GM18505 (cell line): ENCODE results near the gene SNAPC1.
A peak's percentile ranks its signal among the peaks of the same experiment; 100 is the strongest.
"Not testable (repeated sequence)": the region's sequence is repeated elsewhere in the genome, so short reads cannot be mapped to it uniquely, and the experiment has no call there.

Experiments
- ATAC-seq: cut with Tn5 transposase; IDR thresholded peaks from one replicate; pipeline ENCODE4 v1.9.1; 2021; ENCODE audit not compliant: unreplicated experiment
- POLR2A ChIP-seq: IDR thresholded peaks from 4 replicates; pipeline ENCODE4 v1.6.1; 2011; ENCODE audit warnings: borderline replicate concordance; ENCODE audit not compliant: insufficient read depth, insufficient read length; ENCODE audit errors: extremely low read depth

The SNAPC1 gene

DNA sequence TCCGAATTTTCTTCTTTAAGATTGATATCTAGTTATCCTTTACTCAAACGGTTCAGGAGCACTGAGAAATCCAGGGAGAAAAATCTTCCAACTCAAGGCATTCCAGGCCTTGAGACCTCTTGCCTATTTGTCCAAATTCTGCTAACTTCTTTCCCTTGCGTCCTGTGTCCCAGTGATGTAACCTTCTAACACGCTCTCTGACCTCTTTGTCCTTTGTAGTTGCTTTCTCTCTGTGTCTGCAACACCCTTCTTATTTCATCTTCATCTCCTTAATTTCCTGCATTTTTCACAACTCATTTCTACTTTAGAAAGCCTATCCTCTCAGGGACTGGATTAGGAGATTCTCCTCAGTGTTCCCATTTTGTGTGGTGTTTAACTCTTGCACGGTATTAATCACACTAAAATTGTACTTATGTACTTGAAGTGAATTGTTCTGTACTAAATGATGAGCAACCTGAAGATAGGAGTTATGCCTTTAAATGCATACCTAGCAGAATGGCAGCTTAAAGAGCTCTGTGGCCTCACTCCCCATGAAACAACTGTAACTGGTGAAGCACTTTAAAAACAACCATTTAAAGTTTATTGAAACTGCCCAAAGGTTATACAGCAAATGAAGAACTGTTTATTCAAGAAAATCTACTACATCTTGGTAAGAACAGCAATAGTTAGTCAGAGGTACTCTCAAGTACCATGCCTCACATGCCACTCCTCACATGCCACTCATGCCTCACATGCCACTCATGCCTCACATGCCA lies 7.4 kb upstream of the SNAPC1 start:
- TF ChIP-seq POLR2A: no peak
- ATAC-seq: no peak

DNA sequence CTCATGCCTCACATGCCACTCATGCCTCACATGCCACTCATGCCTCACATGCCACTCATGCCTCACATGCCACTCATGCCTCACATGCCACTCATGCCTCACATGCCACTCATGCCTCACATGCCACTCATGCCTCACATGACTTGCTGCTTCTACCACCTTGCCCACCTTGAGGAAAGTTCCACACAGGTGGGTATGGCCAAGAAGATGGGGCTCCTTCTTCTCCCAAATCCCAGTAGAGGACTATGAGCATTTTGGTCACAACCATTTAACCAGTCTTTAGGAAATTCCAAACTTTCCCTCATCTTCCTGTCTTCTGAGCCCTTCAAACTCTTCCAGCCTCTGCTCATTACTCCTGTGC lies 6.9 kb upstream of the SNAPC1 start:
- ATAC-seq: not testable (repeated sequence)

DNA sequence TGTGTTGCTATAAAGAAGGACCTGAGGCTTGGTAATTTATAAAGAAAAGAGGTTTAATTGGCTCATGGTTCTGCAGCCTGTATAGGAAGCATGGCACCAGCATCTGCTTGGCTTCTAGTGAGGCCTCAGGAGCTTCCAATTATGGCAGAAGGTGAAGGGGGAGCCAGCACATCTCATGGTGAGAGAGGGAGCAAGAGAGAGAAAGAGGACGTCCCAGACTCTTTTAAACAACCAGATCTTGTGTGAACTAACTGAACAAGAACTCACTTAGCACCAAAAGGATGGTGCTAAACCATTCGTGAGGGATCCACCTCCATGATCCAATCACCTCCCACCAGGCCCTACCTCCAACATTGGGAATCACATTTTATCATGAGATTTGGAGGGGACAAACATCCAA lies 6.1 kb upstream of the SNAPC1 start:
- no peak for ATAC-seq
- no peak for TF ChIP-seq POLR2A

GRCh38 chr14:61759878-61760277 lies 2.3 kb upstream of the SNAPC1 start:
- no peak for TF ChIP-seq POLR2A
- no peak for ATAC-seq

DNA sequence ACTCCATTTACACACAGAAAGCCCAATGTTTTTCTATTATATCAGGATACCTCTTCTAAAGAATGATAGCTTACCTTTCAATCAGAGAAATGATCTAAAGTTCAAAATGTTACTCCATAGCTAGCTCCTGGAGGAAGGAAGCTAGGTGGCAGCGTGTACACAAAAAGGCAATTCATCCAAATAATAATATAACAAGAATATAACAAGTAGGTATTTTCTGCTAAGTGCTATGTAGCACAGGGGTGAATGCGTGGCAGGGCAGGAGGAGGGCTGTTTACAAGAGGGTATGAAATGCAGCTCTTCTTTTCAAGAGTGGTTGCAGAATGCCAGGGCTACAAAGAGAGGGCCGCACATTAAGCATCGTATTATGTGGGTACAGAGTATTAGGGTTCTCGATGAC lies 663 bp upstream of the SNAPC1 start:
- no peak for TF ChIP-seq POLR2A
- ATAC-seq: peak; percentile 5

DNA sequence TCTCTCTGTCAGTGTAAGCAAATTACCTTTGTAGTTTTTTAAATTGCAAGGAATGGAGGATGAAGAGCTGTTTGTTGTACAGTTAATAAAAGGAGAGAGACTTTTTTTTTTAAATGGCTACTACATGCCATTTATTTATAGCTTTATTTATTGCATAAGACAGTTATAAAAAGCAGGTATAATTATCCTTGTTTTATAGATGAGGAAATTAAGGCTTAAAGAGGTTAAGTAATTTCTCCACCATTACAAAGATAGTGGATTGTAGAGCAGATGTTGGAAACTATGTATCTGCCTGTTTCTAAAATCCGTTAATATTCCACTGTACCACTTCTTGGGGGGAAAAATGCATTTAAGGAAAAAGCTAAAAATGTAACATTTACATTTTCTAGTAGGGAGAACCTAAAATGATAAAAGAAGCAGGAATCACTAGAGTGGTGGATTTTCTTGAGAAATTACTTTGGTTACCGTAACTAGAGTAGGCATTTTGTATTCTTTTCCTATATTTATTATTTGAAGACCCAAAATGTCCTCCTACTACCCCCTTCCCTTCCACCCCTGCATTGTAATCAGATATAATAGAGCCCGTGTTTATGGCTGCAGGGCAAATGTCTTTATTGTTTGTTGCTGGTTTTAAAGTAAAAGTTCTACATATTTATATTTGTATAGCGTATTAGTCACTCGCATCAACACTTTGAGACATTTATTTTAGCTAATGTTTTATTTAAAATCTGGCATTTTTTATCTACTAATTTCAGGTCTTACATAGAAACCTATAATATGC lies 2.3 kb downstream of the SNAPC1 start:
- ATAC-seq: no peak
- no peak for TF ChIP-seq POLR2A

DNA sequence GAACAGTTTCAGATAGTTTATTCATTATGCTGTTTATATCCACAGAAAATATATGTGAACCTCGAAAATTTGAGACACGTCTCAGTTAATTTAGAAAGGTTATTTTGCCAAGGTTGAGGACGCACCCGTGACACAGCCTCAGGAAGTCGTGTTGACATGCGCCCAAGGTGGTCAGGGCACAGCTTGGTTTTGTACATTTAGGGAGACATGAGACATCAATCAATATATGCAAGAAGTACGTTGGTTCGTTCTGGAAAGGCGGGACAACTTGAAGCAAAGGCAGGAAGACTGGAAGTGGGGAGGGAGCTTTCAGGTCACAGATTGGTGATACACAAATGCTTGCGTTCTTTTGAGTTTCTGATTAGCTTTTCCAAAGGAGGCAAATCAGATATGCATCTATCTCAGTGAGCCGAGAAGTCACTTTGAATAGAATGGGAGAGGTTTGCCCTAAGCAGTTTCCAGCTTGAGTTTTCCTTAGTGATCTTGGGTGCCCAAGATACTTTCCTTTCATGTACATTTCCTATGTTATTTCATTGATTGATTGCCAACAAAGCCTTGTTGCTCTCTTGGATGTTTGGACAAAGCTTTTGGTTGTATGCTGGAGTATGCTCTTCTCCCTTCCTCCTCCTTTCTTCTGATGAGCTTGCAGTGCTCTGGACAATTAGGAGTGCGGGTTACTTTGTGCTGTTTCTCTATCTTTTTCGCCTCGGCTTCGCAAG lies 3.2 kb downstream of the SNAPC1 start:
- no peak for ATAC-seq
- no peak for TF ChIP-seq POLR2A

DNA sequence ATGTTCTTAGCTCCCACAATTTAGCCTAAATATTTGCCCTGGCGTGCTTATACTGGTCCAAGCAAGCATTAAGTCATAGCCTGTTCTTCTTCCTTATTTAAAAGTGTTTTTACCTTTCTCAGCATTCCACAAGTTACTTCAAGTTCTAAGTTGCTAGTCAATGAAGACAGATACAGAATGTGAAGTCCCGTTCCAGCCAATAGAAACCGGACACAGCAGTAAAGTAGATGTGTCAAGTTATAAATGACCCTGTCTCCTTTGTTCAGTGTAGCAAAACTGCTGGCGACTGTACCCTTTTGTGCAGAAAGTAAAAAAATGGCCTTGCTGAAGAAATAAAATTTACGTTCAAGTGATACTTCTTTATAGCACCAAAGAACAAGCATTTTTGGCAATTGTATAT lies 3.9 kb downstream of the SNAPC1 start:
- TF ChIP-seq POLR2A: no peak
- ATAC-seq: no peak

GRCh38 chr14:61768240-61768639 lies 6.0 kb downstream of the SNAPC1 start:
- no peak for ATAC-seq
- TF ChIP-seq POLR2A: no peak

GRCh38 chr14:61769893-61770292 lies 7.7 kb downstream of the SNAPC1 start:
- ATAC-seq: no peak
- no peak for TF ChIP-seq POLR2A

GRCh38 chr14:61774861-61775260 lies 12.6 kb downstream of the SNAPC1 start:
- TF ChIP-seq POLR2A: no peak
- no peak for ATAC-seq

DNA sequence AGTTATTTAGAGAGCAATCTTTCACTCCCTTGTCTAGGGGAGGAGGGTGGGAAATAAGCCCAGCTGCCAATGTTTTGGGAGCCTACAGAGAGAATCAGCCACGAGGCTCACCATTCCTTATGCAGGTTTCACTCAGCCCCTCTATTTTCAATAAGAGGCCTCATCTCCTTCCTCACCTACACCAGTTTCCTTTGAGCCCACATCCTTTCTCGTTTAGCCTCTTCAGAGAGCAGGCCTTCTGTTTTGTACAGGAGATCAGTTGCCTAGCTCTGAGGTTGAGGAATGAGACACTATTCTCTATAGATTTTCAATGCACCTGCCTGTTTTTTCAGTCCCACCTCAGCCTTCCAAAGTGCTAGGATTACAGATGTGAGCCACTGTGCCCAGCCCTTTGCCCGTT lies 17.9 kb downstream of the SNAPC1 start:
- no peak for ATAC-seq
- no peak for TF ChIP-seq POLR2A

GRCh38 chr14:61797309-61797708 lies 35.1 kb downstream of the SNAPC1 start:
- TF ChIP-seq POLR2A: no peak
- no peak for ATAC-seq

- no peak for ATAC-seq
Measured at GRCh38 chr14:61802010-61802568, 39.9 kb downstream of the SNAPC1 start.

GRCh38 chr14:61803755-61804154 lies 41.5 kb downstream of the SNAPC1 start:
- ATAC-seq: no peak
- no peak for TF ChIP-seq POLR2A

More at GRCh38 chr14:61802010-61802568, 39.9 kb downstream of the SNAPC1 start:
- no peak for TF ChIP-seq POLR2A
